ENCODE data around the gene DYNC2LI1. TPM values are rescaled to one million over a fixed set of nuclear protein-coding genes. Genes with fewer than 3 reads are reported as not detected.

Gene DYNC2LI1
- total and polyA plus RNA-seq, 2 donors (not counting 1 experiment from before 2014, with no cell fraction given), result 23.6 to 24.4 TPM

DNA sequence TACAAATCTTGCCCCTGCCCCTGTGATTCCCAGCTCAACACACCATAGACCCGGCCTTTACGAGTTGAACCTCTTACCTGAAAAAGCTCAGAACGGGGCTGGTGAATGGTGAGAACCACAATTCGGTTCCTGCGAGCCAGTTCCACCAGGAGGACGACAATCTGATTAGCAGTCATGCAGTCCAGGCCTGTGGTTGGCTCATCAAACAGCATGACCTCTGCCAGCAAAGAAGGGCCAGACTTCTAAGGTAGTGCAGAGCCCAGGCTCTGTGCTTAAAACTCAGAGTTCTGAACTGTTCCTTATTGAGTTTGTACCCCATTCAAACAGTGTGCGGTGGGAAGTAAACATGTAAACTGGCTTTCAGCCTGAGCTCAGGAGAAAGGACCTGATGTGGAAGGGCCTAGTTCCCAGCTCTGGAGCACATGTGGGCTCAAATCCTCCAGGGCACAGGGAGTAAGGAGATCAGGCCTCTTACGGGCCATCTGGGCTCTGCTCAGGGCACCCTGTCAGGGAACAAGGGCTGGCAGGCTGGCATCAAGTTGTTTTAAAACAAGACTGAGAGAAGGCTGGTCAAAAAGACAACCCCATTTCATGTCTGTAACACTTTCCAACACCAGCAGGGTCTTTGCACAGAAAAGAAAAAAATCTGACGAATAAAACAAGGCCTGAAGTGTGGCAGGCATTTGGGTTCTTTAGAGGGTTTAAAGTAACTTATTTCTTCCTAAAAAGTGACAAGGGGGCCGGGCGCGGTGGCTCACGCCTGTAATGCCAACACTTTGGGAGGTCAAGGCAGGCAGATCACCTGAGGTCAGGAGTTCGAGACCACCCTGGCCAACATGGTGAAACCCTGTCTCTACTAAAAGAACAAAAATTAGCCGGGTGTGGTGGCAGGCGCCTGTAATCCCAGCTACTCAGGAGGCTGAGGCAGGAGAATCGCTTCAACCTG lies 52.7 kb downstream of the DYNC2LI1 start:
- no peak for DNase-seq (ENCODE audit: low read depth in 2 of 2)
- Histone ChIP-seq H3K4me1 (ENCODE audit: control insufficient read depth, extremely low read depth, insufficient read depth, low read length) (no peaks in the 10 kb centered on the region), H3K27me3 (ENCODE audit: control insufficient read depth, insufficient read depth, low read length) (peaks cover 21% of the 10 kb centered on the region), H3K9ac (ENCODE audit: insufficient read depth, low read length) (no peak overlapping the region), H3K4me2 (ENCODE audit: extremely low read depth, insufficient read depth, low read length) (no peak overlapping the region), H3K27ac (ENCODE audit: insufficient read depth, low read length) (no peak overlapping the region), H3K4me3 (replicated peaks in 1 of 4; ENCODE audit: control extremely low read depth in 1 of 4, insufficient read depth in 1 of 4, low read depth in 3 of 4, low read length in 4 of 4) (no peak overlapping the region), H3K79me2 (ENCODE audit: control insufficient read depth, insufficient read depth, low read length) (no peaks in the 10 kb centered on the region), H3K36me3 (ENCODE audit: control insufficient read depth, insufficient read depth, low read length) (no peaks in the 10 kb centered on the region), H4K20me1 (ENCODE audit: control insufficient read depth, extremely low read depth, insufficient read depth, low read length) (no peaks in the 10 kb centered on the region), H3K9me3 (ENCODE audit: control insufficient read depth, insufficient read depth, low read depth, low read length) (no peaks in the 10 kb centered on the region), H2AFZ (ENCODE audit: low read length) (no peak overlapping the region)
- no peak for TF ChIP-seq EZH2 (IDR thresholded peaks at IDR 0.05; ENCODE audit: low read length, missing control alignments)
- TF ChIP-seq, protein P1, sequence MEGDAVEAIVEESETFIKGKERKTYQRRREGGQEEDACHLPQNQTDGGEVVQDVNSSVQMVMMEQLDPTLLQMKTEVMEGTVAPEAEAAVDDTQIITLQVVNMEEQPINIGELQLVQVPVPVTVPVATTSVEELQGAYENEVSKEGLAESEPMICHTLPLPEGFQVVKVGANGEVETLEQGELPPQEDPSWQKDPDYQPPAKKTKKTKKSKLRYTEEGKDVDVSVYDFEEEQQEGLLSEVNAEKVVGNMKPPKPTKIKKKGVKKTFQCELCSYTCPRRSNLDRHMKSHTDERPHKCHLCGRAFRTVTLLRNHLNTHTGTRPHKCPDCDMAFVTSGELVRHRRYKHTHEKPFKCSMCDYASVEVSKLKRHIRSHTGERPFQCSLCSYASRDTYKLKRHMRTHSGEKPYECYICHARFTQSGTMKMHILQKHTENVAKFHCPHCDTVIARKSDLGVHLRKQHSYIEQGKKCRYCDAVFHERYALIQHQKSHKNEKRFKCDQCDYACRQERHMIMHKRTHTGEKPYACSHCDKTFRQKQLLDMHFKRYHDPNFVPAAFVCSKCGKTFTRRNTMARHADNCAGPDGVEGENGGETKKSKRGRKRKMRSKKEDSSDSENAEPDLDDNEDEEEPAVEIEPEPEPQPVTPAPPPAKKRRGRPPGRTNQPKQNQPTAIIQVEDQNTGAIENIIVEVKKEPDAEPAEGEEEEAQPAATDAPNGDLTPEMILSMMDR (conservative IDR thresholded peaks at IDR 0.05 in 1 of 2, IDR thresholded peaks at IDR 0.05 in 1 of 2; ENCODE audit: low read depth in 1 of 2, low read length in 2 of 2), result no peak

DNA sequence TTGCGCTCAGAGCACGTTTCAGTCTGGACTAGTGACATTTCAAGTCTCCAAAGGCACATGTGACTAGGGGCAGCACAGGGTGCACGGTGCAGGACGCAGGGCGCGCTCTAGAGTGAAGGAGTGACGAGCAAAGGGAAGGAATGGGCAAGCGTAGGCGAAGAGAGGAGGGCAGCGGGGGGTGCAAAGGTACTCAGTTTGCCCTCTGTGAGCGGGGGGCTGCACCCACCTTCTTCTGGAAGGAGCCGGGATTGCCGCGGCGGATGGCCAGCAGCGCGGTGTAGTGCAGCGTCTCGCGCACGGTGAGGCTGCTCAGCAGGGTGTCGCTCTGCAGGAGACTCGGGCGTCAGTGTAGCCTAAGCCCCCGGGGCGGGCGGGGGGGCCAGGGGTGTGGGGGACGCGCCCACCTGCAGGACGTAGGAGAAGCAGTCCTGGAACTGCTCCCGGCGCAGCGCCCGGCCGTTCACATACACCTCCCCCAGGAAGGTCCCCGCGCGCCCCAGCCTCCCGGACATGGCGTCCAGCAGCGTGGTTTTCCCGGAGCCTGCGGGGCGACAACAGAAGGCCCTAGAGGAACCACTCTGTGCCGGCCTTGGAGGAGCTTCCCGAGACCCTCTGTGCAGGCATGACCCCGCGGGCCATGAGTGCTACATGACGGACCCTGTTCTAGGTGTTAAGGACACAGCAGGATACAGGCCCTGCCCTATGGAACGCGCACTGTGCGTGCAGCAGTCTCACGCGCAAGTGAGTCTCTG lies 57.9 kb downstream of the DYNC2LI1 start:
- peak in 1 of 2 donors; percentile 4 for DNase-seq (ENCODE audit: low read depth in 2 of 2)
- Histone ChIP-seq H3K9me3 (ENCODE audit: control insufficient read depth, insufficient read depth, low read depth, low read length) (no peaks in the 10 kb centered on the region), H2AFZ (ENCODE audit: low read length) (no peak overlapping the region), H3K27ac (ENCODE audit: insufficient read depth, low read length) (no peak overlapping the region), H4K20me1 (ENCODE audit: control insufficient read depth, extremely low read depth, insufficient read depth, low read length) (no peaks in the 10 kb centered on the region), H3K27me3 (ENCODE audit: control insufficient read depth, insufficient read depth, low read length) (peaks cover 13% of the 10 kb centered on the region), H3K4me3 (replicated peaks in 1 of 4; ENCODE audit: control extremely low read depth in 1 of 4, insufficient read depth in 1 of 4, low read depth in 3 of 4, low read length in 4 of 4) (peak overlapping the region in 1 of 4 experiments; percentile 30), H3K36me3 (ENCODE audit: control insufficient read depth, insufficient read depth, low read length) (no peaks in the 10 kb centered on the region), H3K9ac (ENCODE audit: insufficient read depth, low read length) (no peak overlapping the region), H3K79me2 (ENCODE audit: control insufficient read depth, insufficient read depth, low read length) (no peaks in the 10 kb centered on the region), H3K4me2 (ENCODE audit: extremely low read depth, insufficient read depth, low read length) (no peak overlapping the region), H3K4me1 (ENCODE audit: control insufficient read depth, extremely low read depth, insufficient read depth, low read length) (no peaks in the 10 kb centered on the region)
- TF ChIP-seq, protein P1 (conservative IDR thresholded peaks at IDR 0.05 in 1 of 2, IDR thresholded peaks at IDR 0.05 in 1 of 2; ENCODE audit: low read depth in 1 of 2, low read length in 2 of 2), result no peak
- no peak for TF ChIP-seq EZH2 (IDR thresholded peaks at IDR 0.05; ENCODE audit: low read length, missing control alignments)

DNA sequence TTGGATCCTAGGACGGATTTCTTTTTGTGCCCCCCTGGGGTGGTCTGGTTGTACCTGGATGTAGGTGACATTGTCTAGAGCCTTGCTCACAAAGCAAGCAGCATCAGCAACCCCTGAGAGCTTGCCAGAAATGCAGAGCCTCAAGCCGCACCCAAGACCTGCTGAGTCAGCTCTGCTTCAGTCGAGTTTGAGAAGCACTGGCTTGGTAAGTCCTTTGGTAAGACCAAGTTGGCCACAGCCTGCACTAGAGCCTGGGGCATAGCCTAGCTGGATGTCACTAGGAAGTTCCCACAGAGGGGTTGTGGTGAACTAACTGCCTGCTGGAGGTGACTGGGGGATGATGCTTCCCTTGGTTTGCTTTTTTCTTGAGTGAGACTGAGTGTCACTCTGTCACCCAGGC lies 58.6 kb downstream of the DYNC2LI1 start:
- peak; percentile 18 to 45 for DNase-seq (ENCODE audit: low read depth in 2 of 2)
- Histone ChIP-seq H3K4me2 (ENCODE audit: extremely low read depth, insufficient read depth, low read length) (no peak overlapping the region), H3K79me2 (ENCODE audit: control insufficient read depth, insufficient read depth, low read length) (no peaks in the 10 kb centered on the region), H3K9ac (ENCODE audit: insufficient read depth, low read length) (no peak overlapping the region), H2AFZ (ENCODE audit: low read length) (no peak overlapping the region), H4K20me1 (ENCODE audit: control insufficient read depth, extremely low read depth, insufficient read depth, low read length) (no peaks in the 10 kb centered on the region), H3K4me3 (replicated peaks in 1 of 4; ENCODE audit: control extremely low read depth in 1 of 4, insufficient read depth in 1 of 4, low read depth in 3 of 4, low read length in 4 of 4) (no peak overlapping the region), H3K36me3 (ENCODE audit: control insufficient read depth, insufficient read depth, low read length) (no peaks in the 10 kb centered on the region), H3K4me1 (ENCODE audit: control insufficient read depth, extremely low read depth, insufficient read depth, low read length) (no peaks in the 10 kb centered on the region), H3K27ac (ENCODE audit: insufficient read depth, low read length) (no peak overlapping the region), H3K9me3 (ENCODE audit: control insufficient read depth, insufficient read depth, low read depth, low read length) (no peaks in the 10 kb centered on the region), H3K27me3 (ENCODE audit: control insufficient read depth, insufficient read depth, low read length) (peaks cover 13% of the 10 kb centered on the region)
- TF ChIP-seq, protein P1 (conservative IDR thresholded peaks at IDR 0.05 in 1 of 2, IDR thresholded peaks at IDR 0.05 in 1 of 2; ENCODE audit: low read depth in 1 of 2, low read length in 2 of 2), result no peak
- TF ChIP-seq EZH2 (IDR thresholded peaks at IDR 0.05; ENCODE audit: low read length, missing control alignments), result no peak
